HL-60/S4 (cell line): ENCODE measurements around the gene SORD.

Source experiments
- in situ Hi-C: fragments of 300-500 bp; cut with MboI; formaldehyde crosslinking; loops from 2 replicates; pipeline ENCODE4 v1.14.3; 2022; ENCODE audit warnings: low sequenced_read_pairs

The SORD gene

GRCh38 chr15:45023659-45024225 lies 747 bp downstream of the SORD start:
- in situ Hi-C loops, result no loop called here

- in situ Hi-C loops, result loop anchor here (25.0 kb wide), 1 partner anchor 162 kb away; no protein-coding TSS in a partner anchor
Observed at GRCh38 chr15:45024649-45025048, 1.7 kb downstream of the SORD start.

GRCh38 chr15:45025627-45026026 lies 2.6 kb downstream of the SORD start:
- in situ Hi-C loops, result loop anchor here (25.0 kb wide), 1 partner anchor 163 kb away; no protein-coding TSS in a partner anchor

- in situ Hi-C loops, result loop anchor here (25.0 kb wide), 1 partner anchor 164 kb away; no protein-coding TSS in a partner anchor
Observed at GRCh38 chr15:45026651-45027190, 3.7 kb downstream of the SORD start.

- in situ Hi-C loops, result loop anchor here (25.0 kb wide), 1 partner anchor 165 kb away; no protein-coding TSS in a partner anchor
Observed at GRCh38 chr15:45027220-45027619, 4.2 kb downstream of the SORD start.

GRCh38 chr15:45030743-45031142 lies 7.7 kb downstream of the SORD start:
- in situ Hi-C loops, result loop anchor here (25.0 kb wide), 1 partner anchor 168 kb away; no protein-coding TSS in a partner anchor

GRCh38 chr15:45031522-45032028 lies 8.6 kb downstream of the SORD start:
- in situ Hi-C loops, result loop anchor here (25.0 kb wide), 1 partner anchor 169 kb away; no protein-coding TSS in a partner anchor

GRCh38 chr15:45032501-45032900 lies 9.5 kb downstream of the SORD start:
- in situ Hi-C loops, result loop anchor here (25.0 kb wide), 1 partner anchor 170 kb away; no protein-coding TSS in a partner anchor

GRCh38 chr15:45034087-45034486 lies 11.1 kb downstream of the SORD start:
- in situ Hi-C loops, result loop anchor here (25.0 kb wide), 1 partner anchor 172 kb away; no protein-coding TSS in a partner anchor

GRCh38 chr15:45034600-45035375 lies 11.8 kb downstream of the SORD start:
- in situ Hi-C loops, result loop anchor here (25.0 kb wide), 1 partner anchor 172 kb away; no protein-coding TSS in a partner anchor

GRCh38 chr15:45036812-45037781 lies 14.1 kb downstream of the SORD start:
- in situ Hi-C loops, result loop anchor here (25.0 kb wide), 1 partner anchor 175 kb away; no protein-coding TSS in a partner anchor

GRCh38 chr15:45037936-45038335 lies 14.9 kb downstream of the SORD start:
- in situ Hi-C loops, result loop anchor here (25.0 kb wide), 1 partner anchor 176 kb away; no protein-coding TSS in a partner anchor

GRCh38 chr15:45040396-45040795 lies 17.4 kb downstream of the SORD start:
- in situ Hi-C loops, result loop anchor here (25.0 kb wide), 1 partner anchor 178 kb away; no protein-coding TSS in a partner anchor

- in situ Hi-C loops, result loop anchor here (25.0 kb wide), 1 partner anchor 179 kb away; no protein-coding TSS in a partner anchor
Observed at GRCh38 chr15:45041538-45041937, 18.5 kb downstream of the SORD start.

- in situ Hi-C loops, result loop anchor here (25.0 kb wide), 1 partner anchor 181 kb away; no protein-coding TSS in a partner anchor
Observed at GRCh38 chr15:45042859-45043258, 19.9 kb downstream of the SORD start.

- in situ Hi-C loops, result loop anchor here (25.0 kb wide), 1 partner anchor 182 kb away; no protein-coding TSS in a partner anchor
Observed at GRCh38 chr15:45044270-45044669, 21.3 kb downstream of the SORD start.

GRCh38 chr15:45048449-45048793 lies 25.4 kb downstream of the SORD start:
- in situ Hi-C loops, result loop anchor here (25.0 kb wide), 1 partner anchor 186 kb away; no protein-coding TSS in a partner anchor

GRCh38 chr15:45048794-45049631 lies 26.0 kb downstream of the SORD start:
- in situ Hi-C loops, result loop anchor here (25.0 kb wide), 1 partner anchor 187 kb away; no protein-coding TSS in a partner anchor

GRCh38 chr15:45050587-45050986 lies 27.6 kb downstream of the SORD start:
- in situ Hi-C loops, result no loop called here
